HG02623 (cell line): ENCODE measurements around the gene KCNQ1.

Experiments
- ATAC-seq: cut with Tn5 transposase; IDR thresholded peaks from one replicate; pipeline ENCODE4 v1.9.1; 2021; ENCODE audit warnings: moderate library complexity; ENCODE audit not compliant: unreplicated experiment

Gene KCNQ1

DNA sequence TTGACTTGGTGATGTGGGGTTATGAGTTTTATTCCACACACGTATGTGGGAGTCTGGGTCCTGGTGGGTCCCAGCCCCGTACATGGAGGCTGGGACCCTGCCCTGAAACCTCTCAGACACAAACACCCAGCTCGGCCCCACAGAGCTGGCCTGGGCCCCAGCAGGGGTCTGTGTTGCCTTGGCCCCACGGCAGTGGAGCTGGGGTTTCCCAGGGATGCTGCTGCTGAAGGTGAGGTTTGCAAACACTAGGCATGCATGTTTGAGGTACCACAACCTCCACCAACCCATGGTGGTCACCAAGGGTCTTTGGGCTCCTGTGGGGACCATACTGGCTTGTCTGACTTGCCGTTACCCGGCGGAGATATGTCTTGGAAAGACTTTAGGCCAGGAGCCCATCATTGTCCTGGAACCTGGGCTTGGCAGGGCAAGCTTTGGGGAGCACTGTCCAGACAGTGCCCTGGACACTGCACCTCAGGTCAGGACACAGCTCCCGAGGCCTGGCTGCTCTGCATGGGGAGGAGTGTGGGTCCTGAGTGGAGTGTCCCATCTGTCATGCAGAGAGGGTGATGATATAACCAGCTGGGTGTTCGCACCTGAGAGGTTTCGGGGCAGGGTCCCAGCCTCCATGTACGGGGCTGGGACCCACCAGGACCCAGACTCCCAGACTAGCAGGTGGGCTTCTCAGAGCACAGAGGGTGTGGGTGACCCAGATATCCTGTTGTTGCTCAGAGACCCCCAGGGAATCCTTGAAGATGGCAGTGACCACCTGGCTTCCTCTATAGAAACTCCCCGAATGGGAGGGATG, 63.3 kb downstream of the KCNQ1 start:
- ATAC-seq: no peak

DNA sequence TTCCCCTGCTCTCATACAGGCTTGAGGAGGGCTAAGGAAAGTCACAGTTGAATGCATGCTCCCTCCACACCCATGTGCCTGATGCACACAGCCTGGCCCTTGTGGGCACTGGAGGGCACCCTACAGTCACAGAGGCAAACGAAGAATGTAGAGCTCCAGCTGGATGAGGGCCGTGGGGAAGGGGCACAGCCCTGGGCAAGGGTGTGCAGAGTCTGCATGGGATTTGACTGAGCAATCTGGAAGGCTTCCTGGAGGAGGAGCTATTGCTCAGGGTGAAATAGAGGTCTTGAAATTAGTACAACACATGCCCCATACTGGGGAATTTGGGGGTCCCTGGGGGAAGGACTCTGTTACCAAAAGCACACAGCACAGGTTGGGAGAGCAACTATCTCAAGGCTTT, 64.0 kb downstream of the KCNQ1 start:
- no peak for ATAC-seq

DNA sequence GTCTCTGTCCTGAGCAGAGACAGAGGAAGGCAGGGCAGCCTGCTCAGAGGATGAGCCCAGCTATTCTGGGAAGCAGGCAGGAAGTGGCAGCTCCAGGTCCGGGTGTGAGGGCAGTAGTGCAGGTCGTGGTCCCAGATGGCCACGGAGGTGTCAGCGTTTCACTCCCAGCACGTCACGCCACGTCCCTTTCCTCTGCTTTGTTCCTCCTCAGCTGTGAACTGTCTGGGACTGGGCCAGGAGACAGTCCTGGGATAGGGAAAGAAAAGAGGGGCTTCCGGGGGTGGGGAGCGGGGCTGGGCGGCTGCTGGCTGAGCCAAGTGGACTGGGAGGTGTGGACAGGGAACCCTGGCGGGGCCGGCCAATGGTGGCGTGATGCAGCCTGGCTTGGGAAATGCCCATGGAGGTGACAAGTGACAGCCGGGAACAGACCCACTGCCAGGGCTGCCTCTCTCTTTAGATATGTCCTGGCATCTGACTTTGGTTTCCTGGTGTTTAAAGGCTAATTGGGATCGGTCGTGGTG, 64.7 kb downstream of the KCNQ1 start:
- no peak for ATAC-seq

DNA sequence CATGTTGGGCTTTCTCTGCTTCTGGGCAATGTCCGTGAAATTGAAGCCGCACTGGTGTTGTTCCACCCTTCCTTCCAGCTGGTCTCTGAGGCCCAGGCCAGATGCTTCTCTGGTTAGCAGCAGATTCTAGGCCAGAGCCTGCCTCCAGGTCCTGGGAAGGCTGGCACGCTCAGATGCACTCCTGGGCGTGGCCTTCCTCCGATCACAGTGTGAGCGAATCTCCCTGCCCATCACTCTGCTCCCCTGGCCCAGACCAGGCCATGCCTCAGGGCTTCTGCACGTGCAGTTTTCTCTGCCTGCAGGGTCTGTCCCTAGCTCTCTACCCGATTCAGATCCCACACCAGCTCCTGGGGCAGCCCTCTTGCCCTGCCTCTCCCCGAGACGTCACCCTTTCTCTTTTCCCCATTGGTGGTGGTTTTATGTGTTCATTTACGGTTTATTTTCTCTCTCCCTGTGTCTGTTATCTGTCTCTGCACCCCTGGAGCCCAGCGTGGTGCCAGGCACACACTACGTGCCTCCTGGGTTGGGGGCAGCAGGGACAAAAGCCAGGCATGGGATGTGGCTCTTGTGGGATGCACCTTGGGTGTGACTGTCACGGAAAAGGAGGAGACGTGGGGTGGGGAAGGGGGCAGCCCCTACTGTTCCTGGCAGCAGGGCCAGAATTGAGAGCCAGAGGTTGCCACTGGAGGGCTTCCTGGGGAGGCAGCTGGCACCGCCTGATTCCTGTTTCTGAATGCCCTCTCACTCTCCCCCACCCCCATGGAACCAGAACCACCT, 66.0 kb downstream of the KCNQ1 start:
- no peak for ATAC-seq

DNA sequence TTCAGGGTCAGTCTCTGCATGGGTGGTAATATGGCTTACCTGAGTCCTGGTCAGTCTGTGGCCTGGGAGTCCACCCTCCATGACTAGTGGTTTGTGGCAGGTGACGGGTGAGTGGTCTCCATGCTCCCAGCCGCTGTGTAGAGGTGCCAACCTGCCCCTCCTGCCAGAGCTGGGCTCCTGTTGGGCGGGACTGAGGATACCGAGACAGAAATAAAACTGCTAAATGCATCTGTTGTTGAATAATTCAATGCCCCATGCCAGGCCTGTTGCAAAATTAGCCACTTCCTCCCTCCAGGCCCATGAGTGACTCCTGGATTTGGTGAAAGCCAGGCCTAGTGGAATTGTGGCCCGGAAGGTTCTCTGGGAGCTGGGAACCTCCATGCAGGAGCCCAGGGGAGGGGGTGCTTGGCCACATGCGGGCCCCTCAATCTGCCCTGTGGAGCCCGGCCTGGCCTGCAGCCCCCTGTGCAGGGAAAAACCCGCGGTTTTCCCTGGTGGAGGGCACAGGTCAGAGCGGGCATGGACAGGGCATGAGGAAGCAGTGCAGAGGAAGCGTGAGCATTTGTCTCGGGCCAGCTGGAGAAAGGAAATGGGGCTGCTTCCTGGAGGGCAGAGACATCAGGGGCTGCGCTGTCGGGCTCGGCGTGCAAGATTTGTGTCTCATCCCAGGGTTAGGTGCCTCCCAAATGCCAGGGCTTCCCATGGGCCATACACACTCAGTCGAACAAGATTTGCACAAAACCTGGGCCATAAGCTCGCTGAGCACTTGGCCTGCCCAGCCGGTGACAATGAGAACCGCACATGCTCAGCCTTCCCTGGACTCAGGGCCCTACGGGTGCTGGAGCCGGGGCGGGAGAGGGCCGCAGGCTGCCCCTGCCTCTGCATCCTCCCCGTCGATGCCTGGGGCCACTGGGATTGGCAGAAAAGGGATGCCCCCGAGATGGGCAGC, 66.9 kb downstream of the KCNQ1 start:
- no peak for ATAC-seq

DNA sequence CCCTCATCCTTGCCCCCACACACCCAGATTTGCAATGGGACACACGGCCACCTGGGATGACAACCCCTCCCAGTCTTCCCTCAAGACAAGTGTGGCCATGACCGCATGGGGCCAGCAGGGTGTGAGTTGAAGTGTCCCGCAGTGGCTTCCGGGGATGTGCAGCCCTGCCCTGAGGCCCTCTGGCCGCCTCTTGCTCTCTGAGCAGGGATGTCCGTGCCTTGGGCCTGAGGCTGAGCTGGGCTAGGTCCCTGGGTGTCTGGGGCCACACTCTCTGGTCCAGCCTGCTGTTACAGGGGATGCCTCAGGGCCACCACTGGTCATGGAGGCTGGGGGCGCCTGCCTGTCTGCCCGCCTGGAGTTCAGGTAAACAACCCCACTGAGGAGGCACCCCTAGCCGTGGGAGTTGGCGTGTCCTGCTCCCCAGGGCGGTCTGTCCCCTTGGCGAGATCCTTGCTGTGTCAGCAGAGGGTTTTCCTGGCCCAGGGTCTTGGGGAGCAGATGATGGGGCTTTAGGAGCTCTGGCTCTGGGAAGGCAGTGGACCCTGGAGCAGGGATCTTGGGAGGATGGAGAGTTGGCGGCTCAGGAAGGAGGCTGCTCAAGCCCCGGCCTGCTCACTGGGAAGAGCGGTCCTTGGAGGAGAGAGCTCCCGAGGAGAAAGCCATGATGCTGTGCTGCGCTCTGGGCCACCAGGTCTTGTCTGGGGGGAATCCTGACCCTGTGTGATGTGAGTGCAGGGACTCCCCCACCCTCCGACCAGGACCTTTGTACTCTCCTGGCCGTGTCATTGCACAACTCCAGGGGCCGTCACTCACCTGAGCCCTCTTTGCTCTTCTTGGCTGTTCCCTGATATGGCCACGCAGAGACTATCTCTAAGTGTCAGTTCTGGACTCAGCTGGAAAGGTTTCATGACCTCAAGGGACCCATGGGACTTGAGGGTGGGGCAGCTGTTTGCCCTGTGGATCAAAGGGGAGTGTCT, 67.9 kb downstream of the KCNQ1 start:
- no peak for ATAC-seq

DNA sequence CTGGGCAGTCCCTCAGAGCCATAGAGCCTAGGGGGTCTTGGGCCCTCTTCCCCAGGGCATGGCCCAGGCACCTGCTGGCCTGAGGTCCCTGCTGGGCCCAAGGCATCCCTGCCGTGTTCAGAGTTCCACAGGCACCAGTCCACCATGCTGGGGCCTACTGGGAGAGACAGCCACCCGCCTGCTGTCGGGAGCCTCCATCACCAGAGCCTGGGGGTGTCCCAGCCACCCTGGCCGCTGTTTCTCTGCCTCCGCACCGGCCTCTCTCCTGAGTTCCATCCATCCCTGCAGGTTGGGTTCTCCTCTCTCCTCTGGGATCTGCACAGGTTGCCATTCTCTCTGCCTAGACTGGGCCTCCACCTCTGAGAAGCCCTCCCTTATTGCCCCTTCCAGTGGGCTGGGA, 68.6 kb downstream of the KCNQ1 start:
- no peak for ATAC-seq

DNA sequence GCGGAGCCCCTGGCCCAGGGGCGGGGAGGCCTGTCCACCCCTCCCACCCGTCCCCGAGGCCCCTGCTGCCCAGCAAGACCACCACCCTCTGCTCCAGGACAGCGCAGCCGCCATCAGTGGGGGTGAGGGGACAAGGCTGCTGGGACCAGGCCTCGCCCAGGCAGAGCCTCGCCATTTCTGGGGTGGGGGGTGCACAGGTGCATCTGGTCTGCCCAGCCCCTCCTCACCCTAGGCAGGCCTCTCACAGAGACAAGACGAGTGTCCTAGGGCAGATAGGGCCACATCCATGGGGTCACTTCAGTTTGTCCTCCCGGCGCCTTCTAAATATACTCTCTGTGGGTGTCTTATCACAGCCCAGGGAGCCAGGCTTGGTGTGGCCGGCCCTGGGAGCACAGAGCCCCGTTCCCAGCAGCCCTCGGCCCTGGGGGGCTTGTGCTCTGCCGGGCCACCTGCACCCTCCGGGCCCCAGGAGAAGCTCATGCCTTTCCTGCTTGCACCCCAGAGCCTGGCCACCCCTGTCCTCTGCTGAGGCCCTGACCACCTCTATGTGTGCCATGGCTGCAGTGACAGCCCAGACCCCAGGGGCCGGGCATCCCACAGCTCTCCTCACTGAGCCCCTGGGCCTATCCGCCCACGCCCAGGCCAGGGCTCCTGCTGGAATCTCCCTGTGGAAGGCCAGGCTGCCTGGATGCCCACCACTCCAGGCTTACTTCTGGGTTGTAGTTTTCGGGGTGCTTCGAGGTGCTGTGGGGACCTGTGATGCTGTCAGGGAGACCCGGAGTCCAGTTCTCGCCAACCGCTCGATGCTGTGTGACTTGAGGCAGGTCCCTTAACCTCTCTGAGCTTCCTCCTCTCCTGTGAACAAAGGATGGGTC, 70.8 kb downstream of the KCNQ1 start:
- ATAC-seq: no peak

DNA sequence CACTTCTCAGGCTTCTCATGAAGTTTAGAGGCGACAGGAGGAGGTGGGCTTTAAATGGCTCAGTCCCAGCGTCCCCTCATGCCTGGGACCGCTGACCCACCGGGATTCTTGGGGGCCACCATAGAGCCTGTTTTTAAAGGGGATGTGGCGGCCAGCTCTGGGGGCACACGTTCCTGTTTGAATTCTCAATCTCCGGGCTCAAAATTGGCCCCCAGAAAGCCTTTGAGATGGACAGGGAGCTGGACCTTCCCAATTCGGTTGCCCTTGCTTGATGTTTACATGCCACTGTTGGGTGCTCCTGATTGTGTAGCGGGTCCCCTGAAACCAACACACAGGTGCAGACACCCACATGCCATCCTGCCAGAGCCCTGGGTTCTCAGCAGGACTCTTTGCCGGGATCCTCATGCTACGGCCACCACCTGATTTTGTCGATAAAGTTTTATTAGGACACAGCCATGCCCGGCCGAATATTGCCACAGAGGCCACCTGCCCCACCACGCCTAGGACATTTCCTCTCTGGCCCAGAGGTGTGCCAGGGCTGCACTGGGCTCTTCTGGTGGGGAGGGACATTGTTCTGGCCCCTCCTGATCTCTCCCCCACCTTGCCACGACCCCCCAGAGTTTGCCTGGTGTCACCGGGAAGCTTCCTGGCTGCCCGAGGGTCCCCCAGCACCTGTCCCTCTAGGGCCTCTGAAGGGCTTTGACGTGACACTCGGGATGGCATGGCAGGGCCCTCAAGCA, 71.6 kb downstream of the KCNQ1 start:
- no peak for ATAC-seq

DNA sequence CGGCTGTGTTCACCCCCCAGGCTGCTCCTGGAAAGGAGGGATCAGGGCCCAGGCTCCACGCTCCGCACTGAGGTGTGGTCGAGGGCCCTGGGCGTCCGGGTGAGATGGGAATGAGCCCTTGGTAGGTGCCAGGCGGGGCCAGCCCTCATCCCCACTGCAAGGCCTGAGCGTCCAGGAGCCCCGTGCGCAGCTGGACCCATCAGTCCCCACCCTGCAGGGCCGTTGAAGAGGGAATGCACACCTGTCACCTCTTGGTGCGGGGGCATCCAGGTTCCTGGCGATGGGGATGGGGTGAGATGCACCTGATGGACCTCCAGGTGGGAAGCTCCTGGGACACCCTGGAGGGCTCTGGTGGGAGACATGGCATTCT, 72.2 kb downstream of the KCNQ1 start:
- no peak for ATAC-seq

DNA sequence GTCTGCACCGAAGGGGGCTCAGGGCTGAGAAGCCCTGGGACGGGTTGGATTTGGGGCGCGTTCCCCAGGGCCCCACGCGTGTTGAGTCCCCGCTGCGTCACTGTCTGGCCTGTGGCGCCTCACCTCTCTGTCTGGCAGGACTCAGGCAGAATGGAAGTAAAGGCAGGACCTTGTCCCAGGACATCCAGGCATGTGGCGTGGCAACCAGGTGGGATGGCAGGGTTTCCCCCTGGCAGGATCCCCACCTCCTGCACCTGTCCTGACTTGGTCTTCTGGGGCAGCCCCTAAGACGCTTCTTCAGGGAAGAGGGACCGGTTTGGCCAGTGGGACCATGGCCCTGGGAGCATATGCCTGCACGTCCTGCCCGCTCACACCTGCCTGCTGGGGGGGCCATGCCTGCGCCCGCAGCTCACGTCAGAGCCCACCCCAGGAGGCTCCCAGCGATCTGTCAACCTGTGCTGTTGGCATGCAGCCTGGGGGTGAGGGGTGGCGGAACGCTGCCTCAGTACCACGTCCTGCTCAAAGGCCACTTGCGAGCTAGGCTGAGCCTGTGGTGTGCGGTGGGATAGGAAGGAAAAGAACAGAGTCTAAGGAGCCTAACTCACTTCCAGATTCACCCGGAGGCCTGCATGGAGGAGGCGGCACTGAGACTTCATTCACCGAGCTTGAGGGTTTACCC, 72.7 kb downstream of the KCNQ1 start:
- ATAC-seq: no peak

DNA sequence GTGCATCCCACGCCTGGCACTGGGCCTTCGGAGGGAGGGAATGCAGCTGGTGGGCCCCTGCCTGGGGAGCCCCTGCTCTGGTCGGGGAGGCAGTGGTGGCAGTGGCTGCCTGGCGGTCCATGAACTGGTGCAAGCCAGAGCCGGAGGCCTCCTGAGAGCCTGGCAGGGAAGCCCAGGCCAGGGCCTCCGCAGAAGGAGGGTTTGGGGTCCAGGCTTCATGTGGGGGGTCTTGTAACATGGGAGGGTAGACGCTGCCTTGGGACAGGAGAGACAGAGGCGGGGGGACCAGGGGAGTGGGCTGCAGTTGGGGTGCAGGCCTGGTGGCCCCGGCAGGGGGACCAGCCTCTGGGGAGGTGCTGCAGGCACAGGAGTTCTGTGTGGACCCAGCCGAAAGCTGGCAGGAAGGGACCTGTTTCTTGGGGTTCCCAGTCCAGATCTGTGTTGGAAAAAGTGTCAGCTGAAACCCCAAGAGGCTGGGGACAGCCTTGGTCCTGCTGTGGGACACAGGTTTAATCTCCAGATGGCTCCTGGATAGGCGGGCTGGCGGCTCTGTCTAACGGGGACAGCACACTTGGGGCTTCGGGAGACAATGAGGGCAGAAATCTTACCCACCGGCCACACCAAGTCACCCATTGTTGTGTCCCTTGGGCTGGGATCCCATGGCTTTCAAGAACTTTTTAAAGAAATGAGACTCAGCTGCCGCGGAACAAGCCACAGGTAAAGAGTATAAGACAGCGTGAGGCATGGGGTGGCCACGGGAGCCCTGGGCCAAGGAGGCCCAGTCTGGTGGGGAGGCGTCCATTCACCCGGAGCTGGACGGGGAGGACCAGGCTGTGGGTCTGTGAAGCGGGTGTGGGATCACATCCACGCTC, 73.5 kb downstream of the KCNQ1 start:
- no peak for ATAC-seq

DNA sequence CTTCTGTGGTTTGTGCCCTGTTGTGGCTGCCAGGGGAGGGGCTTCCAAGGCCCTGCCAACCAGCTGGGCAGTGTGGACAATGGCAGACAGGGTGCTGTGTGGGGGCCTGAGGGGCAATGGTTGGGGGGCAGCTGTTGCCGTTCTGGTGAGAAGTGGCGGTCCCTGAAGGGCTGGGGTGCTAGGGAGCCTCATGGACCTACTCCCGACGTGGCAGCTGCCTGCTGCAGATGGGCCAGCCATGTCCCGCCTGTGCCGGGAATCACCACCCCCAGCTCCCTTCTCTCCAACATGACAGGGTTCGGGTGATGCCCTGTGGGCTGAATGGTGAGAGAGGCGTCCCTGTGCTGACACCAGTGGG, 74.2 kb downstream of the KCNQ1 start:
- ATAC-seq: no peak

DNA sequence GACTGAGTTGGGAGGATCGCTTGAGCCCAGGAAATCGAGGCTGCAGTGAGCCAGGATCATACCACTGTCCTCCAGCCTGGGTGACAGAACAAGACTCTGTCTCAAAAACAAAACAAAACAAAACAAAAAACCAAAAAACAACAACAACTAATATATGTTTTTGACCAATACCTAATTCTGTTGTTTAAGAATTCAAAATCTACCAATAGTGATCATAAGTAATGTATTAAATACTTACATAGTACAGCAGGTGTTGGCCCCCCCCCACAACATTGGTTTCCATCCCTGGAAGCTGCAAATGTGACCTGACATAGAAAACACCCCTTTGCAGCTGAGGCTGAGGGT, 74.7 kb downstream of the KCNQ1 start:
- no peak for ATAC-seq

DNA sequence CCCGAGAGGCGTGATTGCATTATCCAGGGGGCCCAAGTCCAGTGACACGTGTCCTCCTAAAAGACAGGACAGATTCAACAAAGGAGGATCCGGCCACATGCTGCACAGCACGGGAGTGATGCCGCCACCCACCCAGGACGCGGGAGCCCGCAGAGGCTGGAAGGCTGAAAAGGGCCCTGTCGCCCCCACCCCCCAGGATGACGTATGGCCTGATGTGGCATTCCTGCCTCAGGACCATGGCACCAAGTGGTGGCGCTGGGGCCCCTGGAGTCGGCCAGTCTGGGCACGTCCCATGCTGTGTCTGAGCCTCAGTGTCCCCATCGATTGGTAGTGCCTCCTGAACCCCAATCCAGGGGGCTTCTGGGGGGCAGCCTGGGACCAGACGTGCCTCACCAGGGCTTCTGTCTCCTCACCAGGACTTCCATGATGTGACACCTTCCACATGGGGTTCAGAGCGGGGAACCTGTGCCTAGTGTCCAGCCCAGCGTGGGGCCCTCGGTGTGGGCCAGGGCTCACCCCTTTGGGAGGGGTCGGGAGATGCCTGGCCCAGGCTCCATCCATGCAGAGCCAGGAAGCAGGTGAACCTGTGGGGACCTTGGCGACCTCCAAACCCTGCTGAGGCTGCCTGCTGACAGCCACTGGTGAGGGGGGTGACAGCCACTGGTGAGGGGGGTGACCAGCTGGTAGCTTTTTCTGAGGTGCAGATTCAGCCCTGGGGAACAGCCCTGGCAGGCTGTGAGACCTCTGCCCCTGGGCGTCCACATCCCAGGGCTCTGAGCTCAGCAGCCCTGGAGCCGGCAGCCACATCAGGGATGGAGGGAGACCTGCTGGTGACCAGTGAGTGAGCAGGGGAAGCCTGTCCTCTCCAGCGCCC, 75.3 kb downstream of the KCNQ1 start:
- no peak for ATAC-seq

DNA sequence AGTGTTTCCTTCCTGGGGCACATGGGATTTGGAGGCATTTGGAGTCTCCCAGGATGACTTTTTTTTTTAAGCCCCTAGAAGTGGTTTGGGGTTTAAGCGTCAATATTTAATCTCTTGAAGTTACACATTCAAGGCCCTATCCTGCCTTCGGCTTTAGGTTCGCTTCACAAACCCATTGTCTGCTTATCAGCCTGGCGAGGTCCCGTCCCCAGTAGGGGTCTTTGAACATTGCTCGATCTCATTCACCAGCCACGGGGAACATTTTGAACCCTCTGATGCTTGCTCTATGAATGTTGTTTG, 75.9 kb downstream of the KCNQ1 start:
- ATAC-seq: no peak
